CD4-positive, alpha-beta T cell treated with Interleukin-4 for 4 hours (primary cell): ENCODE results near the gene FGFR4.

Experiments
- DNase-seq: peaks from one replicate; pipeline ENCODE4 v3.0.0-alpha.2; 2020

Gene FGFR4

GRCh38 chr5:177103523-177104253 lies 17.0 kb downstream of the FGFR4 start:
- DNase-seq: no peak

GRCh38 chr5:177105691-177106476 lies 19.2 kb downstream of the FGFR4 start:
- no peak for DNase-seq

- DNase-seq: no peak
These were observed 20.4 kb downstream of the FGFR4 start for GRCh38 chr5:177107159-177107558.

- DNase-seq: no peak
These were observed 23.1 kb downstream of the FGFR4 start for GRCh38 chr5:177109810-177110209.

GRCh38 chr5:177111720-177112394 lies 25.1 kb downstream of the FGFR4 start:
- peak; percentile 52 for DNase-seq

- DNase-seq: no peak
These were observed 26.0 kb downstream of the FGFR4 start for GRCh38 chr5:177112589-177113220.

- peak; percentile 79 for DNase-seq
These were observed 27.1 kb downstream of the FGFR4 start for GRCh38 chr5:177113566-177114424.

- DNase-seq: peak; percentile 80
These were observed 30.1 kb downstream of the FGFR4 start for GRCh38 chr5:177116631-177117373.

GRCh38 chr5:177117441-177118045 lies 30.8 kb downstream of the FGFR4 start:
- no peak for DNase-seq

- no peak for DNase-seq
These were observed 35.9 kb downstream of the FGFR4 start for GRCh38 chr5:177122566-177122965.

- DNase-seq: no peak
These were observed 37.2 kb downstream of the FGFR4 start for GRCh38 chr5:177123789-177124485.

GRCh38 chr5:177124486-177124991 lies 37.8 kb downstream of the FGFR4 start:
- DNase-seq: no peak

GRCh38 chr5:177126771-177127170 lies 40.1 kb downstream of the FGFR4 start:
- DNase-seq: no peak

GRCh38 chr5:177128551-177128981 lies 41.9 kb downstream of the FGFR4 start:
- DNase-seq: peak; percentile 22

- DNase-seq: no peak
These were observed 43.7 kb downstream of the FGFR4 start for GRCh38 chr5:177130211-177131018.

- DNase-seq: no peak
These were observed 44.3 kb downstream of the FGFR4 start for GRCh38 chr5:177131019-177131320.

- no peak for DNase-seq
These were observed 44.8 kb downstream of the FGFR4 start for GRCh38 chr5:177131352-177132135.
